ENCODE results near the gene EFHC1. TPM values are rescaled to one million over a fixed set of nuclear protein-coding genes. Genes with fewer than 3 reads are reported as not detected.

Gene EFHC1
- total RNA-seq, 1 donor from 2014 or later, result 25.6 TPM

- TF ChIP-seq CTCF (IDR thresholded peaks at IDR 0.05; ENCODE audit: insufficient read depth, low read depth, low read length) (no peak), EZH2 (IDR thresholded peaks at IDR 0.05; ENCODE audit: insufficient read depth, low read length) (no peak)
- Histone ChIP-seq H3K9me3 (ENCODE audit: insufficient read depth, low read depth, low read length) (no peaks in the 10 kb centered on the region), H3K4me1 (ENCODE audit: insufficient read depth, low read length) (peaks cover 71% of the 10 kb centered on the region), H3K9ac (ENCODE audit: low read length) (peak overlapping the region; percentile 14), H4K20me1 (ENCODE audit: insufficient read depth, low read length) (no peaks in the 10 kb centered on the region), H3K27ac (ENCODE audit: low read depth, low read length) (peak overlapping the region; percentile 65), H3K4me3 (ENCODE audit: insufficient read depth, low read depth, low read length) (no peak overlapping the region), H3K36me3 (ENCODE audit: insufficient read depth, low read length) (peaks cover 47% of the 10 kb centered on the region), H3K4me2 (ENCODE audit: low read length) (peak overlapping the region; percentile 13), H2AFZ (ENCODE audit: low read depth, low read length) (no peak overlapping the region), H3K79me2 (ENCODE audit: insufficient read depth, low read length) (peaks cover 55% of the 10 kb centered on the region), H3K27me3 (ENCODE audit: insufficient read depth, low read length) (no peaks in the 10 kb centered on the region)
- peak; percentile 5 for FAIRE-seq
- Mint-ChIP-seq H3K4me1 (ENCODE audit: low read depth, unreplicated experiment) (peaks cover 82% of the 10 kb centered on the region), H3K27me3 (ENCODE audit: low read depth, unreplicated experiment) (no peaks in the 10 kb centered on the region), H3K27ac (ENCODE audit: unreplicated experiment) (peak overlapping the region; percentile 98), H3K4me3 (ENCODE audit: unreplicated experiment) (peak overlapping the region; percentile 55), H3K36me3 (ENCODE audit: low read depth, unreplicated experiment) (peaks cover 32% of the 10 kb centered on the region), H3K9me3 (ENCODE audit: unreplicated experiment) (no peaks in the 10 kb centered on the region)
- peak; percentile 39 for DNase-seq (ENCODE audit: low read depth)
Measured at GRCh38 chr6:52515219-52515960, 95.2 kb downstream of the EFHC1 start.

- FAIRE-seq (no peak), DNase-seq (ENCODE audit: low read depth) (no peak)
- H3K27me3 ChIP-seq (ENCODE audit: insufficient read depth, low read length), result no peaks in the 10 kb centered on the region
- H3K4me2 ChIP-seq (ENCODE audit: low read length), result no peak overlapping the region
- no peak overlapping the region for H3K4me3 ChIP-seq (ENCODE audit: insufficient read depth, low read depth, low read length)
- H2AFZ ChIP-seq (ENCODE audit: low read depth, low read length), result no peak overlapping the region
- no peak overlapping the region for H3K9ac ChIP-seq (ENCODE audit: low read length)
- Mint-ChIP-seq H3K9me3 (ENCODE audit: unreplicated experiment) (no peaks in the 10 kb centered on the region), H3K36me3 (ENCODE audit: low read depth, unreplicated experiment) (peaks cover 33% of the 10 kb centered on the region), H3K27ac (ENCODE audit: unreplicated experiment) (peak overlapping the region; percentile 30), H3K4me1 (ENCODE audit: low read depth, unreplicated experiment) (peaks cover 74% of the 10 kb centered on the region), H3K4me3 (ENCODE audit: unreplicated experiment) (no peak overlapping the region), H3K27me3 (ENCODE audit: low read depth, unreplicated experiment) (no peaks in the 10 kb centered on the region)
- H3K4me1 ChIP-seq (ENCODE audit: insufficient read depth, low read length), result peaks cover 64% of the 10 kb centered on the region
- H3K79me2 ChIP-seq (ENCODE audit: insufficient read depth, low read length), result peaks cover 64% of the 10 kb centered on the region
- H3K36me3 ChIP-seq (ENCODE audit: insufficient read depth, low read length), result peaks cover 40% of the 10 kb centered on the region
- H3K9me3 ChIP-seq (ENCODE audit: insufficient read depth, low read depth, low read length), result no peaks in the 10 kb centered on the region
- H3K27ac ChIP-seq (ENCODE audit: low read depth, low read length), result no peak overlapping the region
- TF ChIP-seq CTCF (IDR thresholded peaks at IDR 0.05; ENCODE audit: insufficient read depth, low read depth, low read length), result no peak
- TF ChIP-seq EZH2 (IDR thresholded peaks at IDR 0.05; ENCODE audit: insufficient read depth, low read length), result no peak
- H4K20me1 ChIP-seq (ENCODE audit: insufficient read depth, low read length), result no peaks in the 10 kb centered on the region
Measured at GRCh38 chr6:52516269-52516668, 96.1 kb downstream of the EFHC1 start.

GRCh38 chr6:52516943-52517342 is 96.8 kb downstream of the EFHC1 start:
- H3K27ac ChIP-seq (ENCODE audit: low read depth, low read length), result peak overlapping the region; percentile 94
- Mint-ChIP-seq H3K36me3 (ENCODE audit: low read depth, unreplicated experiment) (peaks cover 33% of the 10 kb centered on the region), H3K9me3 (ENCODE audit: unreplicated experiment) (no peaks in the 10 kb centered on the region)

More at GRCh38 chr6:52516943-52517342, 96.8 kb downstream of the EFHC1 start:
- no peak for TF ChIP-seq EZH2 (IDR thresholded peaks at IDR 0.05; ENCODE audit: insufficient read depth, low read length)
- no peak for TF ChIP-seq CTCF (IDR thresholded peaks at IDR 0.05; ENCODE audit: insufficient read depth, low read depth, low read length)
- Mint-ChIP-seq H3K4me3 (ENCODE audit: unreplicated experiment) (no peak overlapping the region), H3K27ac (ENCODE audit: unreplicated experiment) (peak overlapping the region; percentile 15), H3K4me1 (ENCODE audit: low read depth, unreplicated experiment) (peaks cover 71% of the 10 kb centered on the region), H3K27me3 (ENCODE audit: low read depth, unreplicated experiment) (no peaks in the 10 kb centered on the region)
- Histone ChIP-seq H3K4me1 (ENCODE audit: insufficient read depth, low read length) (peaks cover 61% of the 10 kb centered on the region), H3K9me3 (ENCODE audit: insufficient read depth, low read depth, low read length) (no peaks in the 10 kb centered on the region), H4K20me1 (ENCODE audit: insufficient read depth, low read length) (no peaks in the 10 kb centered on the region), H3K9ac (ENCODE audit: low read length) (no peak overlapping the region), H3K4me2 (ENCODE audit: low read length) (no peak overlapping the region), H3K27me3 (ENCODE audit: insufficient read depth, low read length) (no peaks in the 10 kb centered on the region), H3K4me3 (ENCODE audit: insufficient read depth, low read depth, low read length) (no peak overlapping the region), H3K36me3 (ENCODE audit: insufficient read depth, low read length) (peaks cover 39% of the 10 kb centered on the region), H3K79me2 (ENCODE audit: insufficient read depth, low read length) (peaks cover 64% of the 10 kb centered on the region), H2AFZ (ENCODE audit: low read depth, low read length) (no peak overlapping the region)
- no peak for DNase-seq (ENCODE audit: low read depth)
- no peak for FAIRE-seq

All from astrocyte (in vitro differentiated cells and primary cell).